ENCODE results near the gene ERLEC1.

GRCh38 chr2:53820711-53821110, 33.9 kb downstream of the ERLEC1 start:
- TF ChIP-seq, protein P1, sequence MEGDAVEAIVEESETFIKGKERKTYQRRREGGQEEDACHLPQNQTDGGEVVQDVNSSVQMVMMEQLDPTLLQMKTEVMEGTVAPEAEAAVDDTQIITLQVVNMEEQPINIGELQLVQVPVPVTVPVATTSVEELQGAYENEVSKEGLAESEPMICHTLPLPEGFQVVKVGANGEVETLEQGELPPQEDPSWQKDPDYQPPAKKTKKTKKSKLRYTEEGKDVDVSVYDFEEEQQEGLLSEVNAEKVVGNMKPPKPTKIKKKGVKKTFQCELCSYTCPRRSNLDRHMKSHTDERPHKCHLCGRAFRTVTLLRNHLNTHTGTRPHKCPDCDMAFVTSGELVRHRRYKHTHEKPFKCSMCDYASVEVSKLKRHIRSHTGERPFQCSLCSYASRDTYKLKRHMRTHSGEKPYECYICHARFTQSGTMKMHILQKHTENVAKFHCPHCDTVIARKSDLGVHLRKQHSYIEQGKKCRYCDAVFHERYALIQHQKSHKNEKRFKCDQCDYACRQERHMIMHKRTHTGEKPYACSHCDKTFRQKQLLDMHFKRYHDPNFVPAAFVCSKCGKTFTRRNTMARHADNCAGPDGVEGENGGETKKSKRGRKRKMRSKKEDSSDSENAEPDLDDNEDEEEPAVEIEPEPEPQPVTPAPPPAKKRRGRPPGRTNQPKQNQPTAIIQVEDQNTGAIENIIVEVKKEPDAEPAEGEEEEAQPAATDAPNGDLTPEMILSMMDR (IDR thresholded peaks at IDR 0.05; ENCODE audit: borderline replicate concordance, extremely low read depth, low read length, poor library complexity, severe bottlenecking), result no peak
- TF ChIP-seq EZH2 (IDR thresholded peaks at IDR 0.05; ENCODE audit: borderline replicate concordance, low read depth, low read length, severe bottlenecking), result no peak
